K562 (cell line): ENCODE measurements around the gene LSM14B. TPM values are rescaled to one million over a fixed set of nuclear protein-coding genes. Genes with fewer than 3 reads are reported as not detected.

ENCODE experiments used
- DACH1 ChIP-seq: fragments of 450-650 bp; IDR thresholded peaks from 2 replicates; pipeline ENCODE4 v1.6.1; 2018; ENCODE audit not compliant: partially characterized antibody
- DMBX1 ChIP-seq: fragments of 250-450 bp; sonication (Bioruptor Pico); IDR thresholded peaks from 2 replicates; pipeline ENCODE4 v1.8.0; 2022; ENCODE audit warnings: inconsistent platforms, mild to moderate bottlenecking, moderate library complexity, borderline replicate concordance
- FIP1L1 ChIP-seq: fragments of 200-400 bp; formaldehyde crosslinking; IDR thresholded peaks from 2 replicates; pipeline ENCODE4 v1.6.1; 2018; ENCODE audit warnings: mild to moderate bottlenecking, low read depth, low read length; ENCODE audit not compliant: poor library complexity, severe bottlenecking
- FOXA3 ChIP-seq, 2 experiments: fragments of 450-650 bp in 1 of 2; sonication (generic) in 1 of 2; formaldehyde crosslinking; IDR thresholded peaks in 1 of 2; conservative IDR thresholded peaks in 1 of 2; 2 replicates each; pipeline versions ENCODE4 v1.4.0 to v1.8.0; 2020 to 2022; ENCODE audit warnings: mild to moderate bottlenecking in 2 of 2, missing genetic modification reagents in 1 of 2
- GTF2A2 ChIP-seq: IDR thresholded peaks from 2 replicates; pipeline ENCODE4 v1.6.1; 2016; ENCODE audit warnings: mild to moderate bottlenecking, missing genetic modification characterization, missing compliant biosample characterization
- HDAC1 ChIP-seq, 2 experiments: fragments of 450-650 bp; IDR thresholded peaks; 2 replicates each; pipeline ENCODE4 v1.6.1; 2016 to 2017; ENCODE audit warnings: inconsistent platforms in 1 of 2, mild to moderate bottlenecking in 1 of 2, moderate library complexity in 1 of 2
- HDAC2 ChIP-seq: fragments of 450-650 bp; IDR thresholded peaks from 2 replicates; pipeline ENCODE4 v1.6.1; 2016; ENCODE audit warnings: mild to moderate bottlenecking
- HDAC3 ChIP-seq: fragments of 450-650 bp; IDR thresholded peaks from 2 replicates; pipeline ENCODE4 v1.6.1; 2018; ENCODE audit warnings: borderline replicate concordance, mild to moderate bottlenecking, moderate library complexity; ENCODE audit not compliant: partially characterized antibody
- KLF6 ChIP-seq: fragments of 250-450 bp; sonication (Bioruptor Pico); IDR thresholded peaks from 2 replicates; pipeline ENCODE4 v1.4.0; 2020; ENCODE audit warnings: mild to moderate bottlenecking, moderate library complexity, borderline replicate concordance
- MEF2D ChIP-seq: conservative IDR thresholded peaks from 2 replicates; pipeline ENCODE4 v1.6.1; 2016; ENCODE audit warnings: low read depth, missing genetic modification characterization, missing compliant biosample characterization
- NCOR1 ChIP-seq: fragments of 450-650 bp; IDR thresholded peaks from 2 replicates; pipeline ENCODE4 v1.6.1; 2016; ENCODE audit warnings: mild to moderate bottlenecking, moderate library complexity
- NELFE ChIP-seq: IDR thresholded peaks from 2 replicates; pipeline ENCODE4 v1.6.1; 2011; ENCODE audit warnings: mild to moderate bottlenecking; ENCODE audit not compliant: insufficient read depth, insufficient read length
- PHB ChIP-seq: fragments of 250-450 bp; sonication (Bioruptor Pico); IDR thresholded peaks from 2 replicates; pipeline ENCODE4 v1.5.0; 2021
- TAF15 ChIP-seq: fragments of 200-400 bp; formaldehyde crosslinking; IDR thresholded peaks from 2 replicates; pipeline ENCODE4 v1.6.1; 2017; ENCODE audit warnings: mild to moderate bottlenecking, low read depth, low read length, moderate library complexity
- TCF7 ChIP-seq: sonication (generic); IDR thresholded peaks from 2 replicates; pipeline ENCODE4 v1.6.1; 2016; ENCODE audit warnings: antibody characterized with exemption, borderline replicate concordance
- TEAD2 ChIP-seq: fragments of 450-650 bp; IDR thresholded peaks from 2 replicates; pipeline ENCODE4 v1.6.1; 2016; ENCODE audit warnings: missing genetic modification characterization, control low read depth, missing compliant biosample characterization
- ZC3H11A ChIP-seq: IDR thresholded peaks from 2 replicates; pipeline ENCODE4 v1.6.1; 2012; ENCODE audit warnings: low read depth, low read length, improper control_type of control experiment
- ZKSCAN1 ChIP-seq: fragments of 150-350 bp; IDR thresholded peaks from 2 replicates; pipeline ENCODE4 v1.6.1; 2016; ENCODE audit warnings: low read depth, low read length
- ZNF140 ChIP-seq: fragments of 250-450 bp; sonication (Bioruptor Pico); IDR thresholded peaks from 2 replicates; pipeline ENCODE4 v1.8.0; 2021; ENCODE audit warnings: moderate library complexity, mild to moderate bottlenecking, inconsistent platforms
- ZNF232 ChIP-seq: sonication (generic); formaldehyde crosslinking; IDR thresholded peaks from 2 replicates; pipeline ENCODE4 v1.8.0; 2022; ENCODE audit warnings: mild to moderate bottlenecking, missing genetic modification reagents
- ZNF507 ChIP-seq: conservative IDR thresholded peaks from 2 replicates; pipeline ENCODE4 v1.6.1; 2017; ENCODE audit warnings: missing genetic modification characterization, missing compliant biosample characterization
- ZNF780A ChIP-seq: fragments of 250-450 bp; sonication (Bioruptor Pico); IDR thresholded peaks from 2 replicates; pipeline ENCODE4 v1.5.0; 2021; ENCODE audit warnings: mild to moderate bottlenecking
- polyA plus RNA-seq, 8 experiments: library from polyadenylated mRNA; depleted of rRNA in 4 of 8; stranded (reverse) in 5 of 8; unstranded in 3 of 8; fragments of >200 nt; fragmentation: Nextera tagmentation in 2 of 8; fragmentation: Illumina TruSeq in 1 of 8; extraction: Ambion mirVana in 2 of 8; extraction: Trizol in 1 of 8; gene quantifications; 2 replicates each; pipeline versions ENCODE4 v1.2.1 to v1.2.3, GENCODE V29; 2011 to 2014; ENCODE audit warnings: inconsistent platforms in 1 of 8, missing spikeins in 1 of 8
- total RNA-seq, 7 experiments: library from RNA; depleted of rRNA in 6 of 7; stranded (reverse); fragments of >200 nt in 6 of 7; fragmentation: Illumina TruSeq in 2 of 7; extraction: Trizol in 2 of 7; gene quantifications; 2 replicates each; pipeline versions ENCODE4 v1.2.1 to v1.2.3, GENCODE V29; 2011 to 2021; ENCODE audit warnings: low replicate concordance in 1 of 7
- TF ChIP-seq, protein P1 (sequence below), 3 experiments: IDR thresholded peaks in 2 of 3; conservative IDR thresholded peaks in 1 of 3; 2 replicates each; pipeline ENCODE4 v1.5.1; 2011 to 2012; ENCODE audit warnings: low read length in 3 of 3, mild to moderate bottlenecking in 3 of 3, control low read depth in 2 of 3, improper control_type of control experiment in 1 of 3, inconsistent platforms in 1 of 3, low read depth in 1 of 3, mixed read lengths in 1 of 3, moderate library complexity in 1 of 3; ENCODE audit not compliant: insufficient read depth in 2 of 3
- TF ChIP-seq, protein P2 (sequence below): sonication (generic); formaldehyde crosslinking; IDR thresholded peaks from 2 replicates; pipeline ENCODE4 v1.8.1; 2023; ENCODE audit warnings: mild to moderate bottlenecking, missing genetic modification reagents
- TF ChIP-seq, protein P3 (sequence below): conservative IDR thresholded peaks from 2 replicates; pipeline ENCODE4 v1.6.1; 2011; ENCODE audit warnings: low read depth, mild to moderate bottlenecking, low read length; ENCODE audit not compliant: control insufficient read depth

Gene LSM14B
- total and polyA plus RNA-seq, 9 of the 15 experiments (the other 6 are each of a cell fraction or from before 2014, with no cell fraction given): 0.66 to 36.0 (median 20.2) TPM

DNA sequence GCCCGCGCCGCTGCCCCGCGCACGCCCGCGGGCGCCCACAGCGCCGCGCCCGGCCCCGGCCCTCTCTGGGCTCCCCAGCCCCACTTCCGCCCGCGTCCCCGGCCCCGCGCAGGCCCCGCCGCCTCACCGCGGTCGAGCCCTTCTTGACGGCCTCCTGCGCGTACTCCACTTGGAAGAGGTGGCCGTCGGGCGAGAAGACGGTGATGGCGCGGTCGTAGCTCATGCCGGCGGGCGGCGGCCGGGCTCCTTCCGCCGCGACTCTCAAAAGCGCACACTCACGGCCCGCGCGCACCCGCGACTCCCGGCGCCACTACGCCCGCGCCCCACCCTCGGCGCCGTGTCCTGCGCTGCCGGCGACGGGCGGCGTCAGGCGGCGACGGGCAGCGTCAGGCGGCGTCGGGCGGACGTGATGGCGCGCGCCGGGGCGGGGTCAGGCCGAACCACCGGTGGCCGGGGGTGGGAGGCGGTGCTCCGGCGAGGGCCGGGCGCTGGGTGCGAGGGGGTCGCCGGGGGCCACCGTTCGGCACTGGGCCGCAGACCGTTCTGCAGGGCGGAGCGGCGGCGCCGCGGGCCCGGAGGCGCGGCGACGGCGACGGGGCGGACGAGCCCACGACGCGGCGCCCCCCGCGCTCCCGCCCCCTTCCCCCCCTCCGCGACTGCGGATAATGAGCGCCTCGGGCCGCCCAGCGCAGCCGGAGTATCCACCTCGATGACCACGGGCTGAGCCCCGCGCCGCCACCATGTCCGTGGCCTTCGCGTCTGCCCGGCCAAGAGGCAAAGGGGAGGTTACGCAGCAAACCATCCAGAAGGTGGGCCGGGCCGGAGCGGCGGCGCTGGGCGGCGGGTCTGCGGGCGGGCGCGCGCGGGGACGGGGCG, 21.0 kb downstream of the LSM14B start, which contains the start of the genes PSMA7 and SS18L1 (continued):
- TF ChIP-seq FIP1L1 (no peak), NELFE (no peak), DACH1 (no peak), ZNF232 (no peak), HDAC1 (IDR thresholded peaks at IDR 0.05) (peak in 1 of 2 experiments; percentile 40; a peak in 1 of 4 replicates), ZKSCAN1 (no peak), ZNF140 (no peak), HDAC3 (no peak), ZNF780A (no peak), ZNF507 (tag) (no peak), TEAD2 (tag) (no peak), TAF15 (no peak), PHB (CRISPR knock-in tag) (no peak), FOXA3 (CRISPR knock-in tag; conservative IDR thresholded peaks at IDR 0.05 in 1 of 2, IDR thresholded peaks at IDR 0.05 in 1 of 2) (no peak), KLF6 (CRISPR knock-in tag) (no peak), NCOR1 (no peak), TCF7 (no peak), ZC3H11A (no peak), GTF2A2 (no peak), DMBX1 (CRISPR knock-in tag) (no peak), MEF2D (tag) (no peak), HDAC2 (no peak)
- TF ChIP-seq, protein P1, sequence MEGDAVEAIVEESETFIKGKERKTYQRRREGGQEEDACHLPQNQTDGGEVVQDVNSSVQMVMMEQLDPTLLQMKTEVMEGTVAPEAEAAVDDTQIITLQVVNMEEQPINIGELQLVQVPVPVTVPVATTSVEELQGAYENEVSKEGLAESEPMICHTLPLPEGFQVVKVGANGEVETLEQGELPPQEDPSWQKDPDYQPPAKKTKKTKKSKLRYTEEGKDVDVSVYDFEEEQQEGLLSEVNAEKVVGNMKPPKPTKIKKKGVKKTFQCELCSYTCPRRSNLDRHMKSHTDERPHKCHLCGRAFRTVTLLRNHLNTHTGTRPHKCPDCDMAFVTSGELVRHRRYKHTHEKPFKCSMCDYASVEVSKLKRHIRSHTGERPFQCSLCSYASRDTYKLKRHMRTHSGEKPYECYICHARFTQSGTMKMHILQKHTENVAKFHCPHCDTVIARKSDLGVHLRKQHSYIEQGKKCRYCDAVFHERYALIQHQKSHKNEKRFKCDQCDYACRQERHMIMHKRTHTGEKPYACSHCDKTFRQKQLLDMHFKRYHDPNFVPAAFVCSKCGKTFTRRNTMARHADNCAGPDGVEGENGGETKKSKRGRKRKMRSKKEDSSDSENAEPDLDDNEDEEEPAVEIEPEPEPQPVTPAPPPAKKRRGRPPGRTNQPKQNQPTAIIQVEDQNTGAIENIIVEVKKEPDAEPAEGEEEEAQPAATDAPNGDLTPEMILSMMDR (IDR thresholded peaks at IDR 0.05 in 2 of 3, conservative IDR thresholded peaks at IDR 0.05 in 1 of 3; ENCODE audit: insufficient read depth in 2 of 3, low read depth in 1 of 3, low read length in 3 of 3): no peak
- TF ChIP-seq, protein P2, sequence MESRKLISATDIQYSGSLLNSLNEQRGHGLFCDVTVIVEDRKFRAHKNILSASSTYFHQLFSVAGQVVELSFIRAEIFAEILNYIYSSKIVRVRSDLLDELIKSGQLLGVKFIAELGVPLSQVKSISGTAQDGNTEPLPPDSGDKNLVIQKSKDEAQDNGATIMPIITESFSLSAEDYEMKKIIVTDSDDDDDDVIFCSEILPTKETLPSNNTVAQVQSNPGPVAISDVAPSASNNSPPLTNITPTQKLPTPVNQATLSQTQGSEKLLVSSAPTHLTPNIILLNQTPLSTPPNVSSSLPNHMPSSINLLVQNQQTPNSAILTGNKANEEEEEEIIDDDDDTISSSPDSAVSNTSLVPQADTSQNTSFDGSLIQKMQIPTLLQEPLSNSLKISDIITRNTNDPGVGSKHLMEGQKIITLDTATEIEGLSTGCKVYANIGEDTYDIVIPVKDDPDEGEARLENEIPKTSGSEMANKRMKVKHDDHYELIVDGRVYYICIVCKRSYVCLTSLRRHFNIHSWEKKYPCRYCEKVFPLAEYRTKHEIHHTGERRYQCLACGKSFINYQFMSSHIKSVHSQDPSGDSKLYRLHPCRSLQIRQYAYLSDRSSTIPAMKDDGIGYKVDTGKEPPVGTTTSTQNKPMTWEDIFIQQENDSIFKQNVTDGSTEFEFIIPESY (CRISPR knock-in tag): no peak
- TF ChIP-seq, protein P3, sequence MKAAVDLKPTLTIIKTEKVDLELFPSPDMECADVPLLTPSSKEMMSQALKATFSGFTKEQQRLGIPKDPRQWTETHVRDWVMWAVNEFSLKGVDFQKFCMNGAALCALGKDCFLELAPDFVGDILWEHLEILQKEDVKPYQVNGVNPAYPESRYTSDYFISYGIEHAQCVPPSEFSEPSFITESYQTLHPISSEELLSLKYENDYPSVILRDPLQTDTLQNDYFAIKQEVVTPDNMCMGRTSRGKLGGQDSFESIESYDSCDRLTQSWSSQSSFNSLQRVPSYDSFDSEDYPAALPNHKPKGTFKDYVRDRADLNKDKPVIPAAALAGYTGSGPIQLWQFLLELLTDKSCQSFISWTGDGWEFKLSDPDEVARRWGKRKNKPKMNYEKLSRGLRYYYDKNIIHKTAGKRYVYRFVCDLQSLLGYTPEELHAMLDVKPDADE: no peak
